Tongue (tissue), 2 donors: ENCODE data around the gene IQGAP2. TPM values are rescaled to one million over a fixed set of nuclear protein-coding genes. Genes with fewer than 3 reads are reported as not detected.
"Not testable (repeated sequence)": the region's sequence is repeated elsewhere in the genome, so short reads cannot be mapped to it uniquely, and the experiment has no call there.

Experiments used
- DNase-seq: peaks from one replicate; pipeline ENCODE4 v3.0.0-alpha.2; 2015
- total RNA-seq: library from RNA; depleted of rRNA; stranded (reverse); fragments of >200 nt; gene quantifications from one replicate; pipeline ENCODE4 v1.2.3, GENCODE V29; 2014

Gene IQGAP2, protein sequence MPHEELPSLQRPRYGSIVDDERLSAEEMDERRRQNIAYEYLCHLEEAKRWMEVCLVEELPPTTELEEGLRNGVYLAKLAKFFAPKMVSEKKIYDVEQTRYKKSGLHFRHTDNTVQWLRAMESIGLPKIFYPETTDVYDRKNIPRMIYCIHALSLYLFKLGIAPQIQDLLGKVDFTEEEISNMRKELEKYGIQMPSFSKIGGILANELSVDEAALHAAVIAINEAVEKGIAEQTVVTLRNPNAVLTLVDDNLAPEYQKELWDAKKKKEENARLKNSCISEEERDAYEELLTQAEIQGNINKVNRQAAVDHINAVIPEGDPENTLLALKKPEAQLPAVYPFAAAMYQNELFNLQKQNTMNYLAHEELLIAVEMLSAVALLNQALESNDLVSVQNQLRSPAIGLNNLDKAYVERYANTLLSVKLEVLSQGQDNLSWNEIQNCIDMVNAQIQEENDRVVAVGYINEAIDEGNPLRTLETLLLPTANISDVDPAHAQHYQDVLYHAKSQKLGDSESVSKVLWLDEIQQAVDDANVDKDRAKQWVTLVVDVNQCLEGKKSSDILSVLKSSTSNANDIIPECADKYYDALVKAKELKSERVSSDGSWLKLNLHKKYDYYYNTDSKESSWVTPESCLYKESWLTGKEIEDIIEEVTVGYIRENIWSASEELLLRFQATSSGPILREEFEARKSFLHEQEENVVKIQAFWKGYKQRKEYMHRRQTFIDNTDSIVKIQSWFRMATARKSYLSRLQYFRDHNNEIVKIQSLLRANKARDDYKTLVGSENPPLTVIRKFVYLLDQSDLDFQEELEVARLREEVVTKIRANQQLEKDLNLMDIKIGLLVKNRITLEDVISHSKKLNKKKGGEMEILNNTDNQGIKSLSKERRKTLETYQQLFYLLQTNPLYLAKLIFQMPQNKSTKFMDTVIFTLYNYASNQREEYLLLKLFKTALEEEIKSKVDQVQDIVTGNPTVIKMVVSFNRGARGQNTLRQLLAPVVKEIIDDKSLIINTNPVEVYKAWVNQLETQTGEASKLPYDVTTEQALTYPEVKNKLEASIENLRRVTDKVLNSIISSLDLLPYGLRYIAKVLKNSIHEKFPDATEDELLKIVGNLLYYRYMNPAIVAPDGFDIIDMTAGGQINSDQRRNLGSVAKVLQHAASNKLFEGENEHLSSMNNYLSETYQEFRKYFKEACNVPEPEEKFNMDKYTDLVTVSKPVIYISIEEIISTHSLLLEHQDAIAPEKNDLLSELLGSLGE (N-terminal part only)
- 32.8 TPM for total RNA-seq

DNA sequence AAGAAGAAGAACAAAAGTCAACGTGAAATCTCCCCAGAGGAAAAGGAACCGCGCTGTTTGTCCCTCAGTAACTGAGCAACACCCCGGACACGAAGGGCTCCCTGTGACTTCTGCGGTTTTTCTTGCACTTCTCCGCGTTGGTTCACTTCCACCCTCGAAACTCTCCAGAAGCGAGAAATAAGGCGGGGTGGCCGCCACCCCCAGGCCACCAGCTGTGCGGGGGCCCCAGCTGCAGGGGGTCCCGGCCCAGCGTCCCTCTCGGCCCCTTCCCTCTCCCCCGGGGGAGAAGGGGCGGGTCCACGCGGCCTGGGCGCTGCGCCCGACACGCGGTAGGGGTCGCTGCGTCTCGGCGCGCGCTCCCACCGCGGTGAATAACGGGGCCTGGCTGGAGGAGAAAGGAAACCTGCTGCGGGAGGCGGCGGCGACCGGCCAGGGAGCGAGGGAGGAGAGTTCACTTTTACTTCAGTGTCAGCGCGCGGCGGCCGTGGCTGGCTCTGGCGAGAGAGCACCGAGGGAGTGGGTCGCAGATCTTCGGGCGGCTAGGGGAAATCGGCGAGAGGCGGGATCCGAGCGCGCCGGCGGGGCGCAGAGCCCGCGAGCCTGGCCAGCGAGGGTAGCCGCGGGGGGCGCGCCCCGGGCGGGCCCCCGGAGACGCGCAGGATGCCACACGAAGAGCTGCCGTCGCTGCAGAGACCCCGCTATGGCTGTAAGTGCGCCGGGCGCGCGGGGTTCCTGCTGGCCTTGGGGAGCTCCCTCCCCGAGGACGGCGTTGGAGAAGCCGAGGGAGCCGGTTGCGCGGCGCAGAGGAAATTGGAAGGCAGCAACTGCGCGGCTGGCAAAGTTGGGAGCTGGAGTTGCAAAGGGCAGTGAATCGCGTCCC is at the start of gene IQGAP2:
TSS of gene IQGAP2 (plus strand) at position 400 of the 880 bp plus-strand sequence. CDS start at position 661, 261 bp downstream.
- DNase-seq = peak; percentile 87

DNA sequence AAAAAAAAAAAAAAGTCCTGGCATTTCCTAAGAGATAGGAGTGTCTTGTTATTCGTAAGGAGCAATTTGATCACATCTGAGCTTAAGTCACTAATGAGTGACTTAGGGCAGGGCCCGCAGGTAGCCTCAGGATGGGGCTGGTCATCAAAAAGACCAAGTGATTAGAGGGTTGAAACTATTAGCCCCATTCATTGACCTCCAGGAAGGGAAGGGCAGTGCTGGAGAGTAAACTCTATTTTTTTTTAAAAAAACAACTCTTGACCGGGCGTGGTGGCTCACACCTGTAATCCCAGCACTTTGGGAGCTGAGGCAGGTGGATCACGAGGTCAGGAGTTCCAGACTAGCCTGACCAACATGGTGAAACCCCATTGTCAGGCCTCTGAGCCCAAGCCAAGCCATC is 46.2 kb upstream of the IQGAP2 start:
- DNase-seq = no peak

DNA sequence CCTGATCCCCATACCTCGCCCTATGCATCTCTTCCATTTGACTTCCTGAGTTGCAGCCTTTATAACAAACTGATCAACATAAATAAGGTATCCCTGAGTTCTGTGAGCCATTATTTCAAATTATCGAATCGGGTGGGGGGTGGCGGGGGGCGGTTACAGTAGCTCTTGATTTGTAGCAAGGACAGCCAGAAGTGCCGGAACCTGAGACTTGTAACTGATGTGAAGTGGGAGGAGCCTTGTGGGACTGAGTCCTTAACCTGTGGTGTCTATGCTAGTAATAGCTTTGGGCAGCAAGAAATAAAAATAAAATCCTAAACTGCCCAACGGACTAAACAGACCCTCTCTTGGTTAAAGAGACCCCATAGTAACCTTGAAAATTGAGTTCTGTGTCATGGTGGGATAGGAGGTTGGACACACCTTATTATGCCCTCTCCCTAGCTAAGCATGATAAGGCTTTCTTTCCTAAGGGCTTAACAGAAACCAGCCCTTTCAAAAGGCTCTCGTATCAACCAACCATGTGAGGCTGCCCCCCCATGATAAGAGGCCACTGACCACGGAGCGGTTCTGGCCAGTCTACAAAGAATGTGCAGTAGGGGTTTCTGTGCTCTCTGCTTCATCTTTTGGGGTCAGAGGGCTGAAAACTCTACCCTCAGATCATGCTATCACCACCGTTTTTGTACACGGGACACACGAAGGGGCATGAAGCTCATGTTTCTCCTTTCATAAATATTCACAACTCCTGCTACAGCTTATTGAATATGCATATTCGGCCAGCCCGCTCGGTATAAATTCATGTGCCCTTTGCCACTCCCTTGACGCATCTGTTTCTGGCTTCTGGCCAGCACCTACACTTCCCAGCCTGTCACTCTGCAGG is 39.5 kb upstream of the IQGAP2 start:
- peak; percentile 54 for DNase-seq

DNA sequence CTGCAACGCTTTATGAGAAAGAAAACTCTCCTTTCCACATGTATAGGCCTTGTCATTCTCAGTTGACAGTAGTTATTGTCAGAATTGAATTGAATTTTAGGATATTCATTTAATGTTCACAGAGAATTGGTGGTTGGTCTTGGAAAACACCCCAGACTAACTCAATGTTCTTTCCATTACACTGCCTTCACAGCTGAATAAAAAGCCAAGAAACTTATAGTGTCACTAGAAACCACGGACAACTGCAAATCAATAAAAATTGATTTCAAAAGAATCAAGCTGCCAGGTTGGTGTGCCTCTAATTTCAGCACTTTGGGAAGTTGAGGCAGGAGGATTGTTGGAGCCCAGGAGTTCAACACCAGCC is 38.9 kb upstream of the IQGAP2 start:
- no peak for DNase-seq

DNA sequence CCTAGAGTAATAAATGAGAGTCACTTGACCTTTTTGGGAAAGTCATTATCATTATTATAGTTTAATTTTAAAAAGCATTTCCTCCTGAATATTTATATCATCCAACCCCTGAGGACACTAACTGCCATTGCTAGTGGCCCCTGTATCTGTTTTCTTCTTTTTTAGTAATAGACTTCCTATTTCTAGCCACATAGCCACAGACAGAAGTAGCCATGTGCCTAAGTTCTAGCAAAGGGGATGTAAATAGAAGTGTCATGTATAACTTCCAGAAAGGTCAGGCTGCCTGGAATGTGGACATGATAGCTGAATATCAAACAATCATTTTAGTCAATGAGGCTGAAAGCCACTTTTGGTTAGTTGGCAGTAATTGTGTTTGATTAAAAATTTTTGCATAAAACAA is 37.5 kb upstream of the IQGAP2 start:
- DNase-seq = no peak

DNA sequence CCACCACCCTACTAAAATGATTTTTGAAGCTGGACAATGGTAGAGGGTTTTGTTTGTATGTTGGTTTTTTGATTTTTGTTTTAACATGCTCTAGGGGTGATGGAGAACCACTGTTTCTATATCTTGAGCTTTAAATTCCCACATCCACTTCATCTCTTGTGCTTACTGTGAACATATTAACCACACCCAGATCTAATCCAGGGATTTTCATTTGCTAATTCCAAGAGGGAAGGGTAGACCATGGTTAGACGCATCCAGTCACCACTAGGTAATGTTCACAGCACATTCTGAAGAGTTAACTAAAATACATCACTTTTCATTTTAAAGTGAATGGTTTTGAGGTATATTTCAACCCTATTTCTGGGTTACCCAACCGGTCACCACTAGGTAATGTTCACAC is 36.5 kb upstream of the IQGAP2 start:
- no peak for DNase-seq

DNA sequence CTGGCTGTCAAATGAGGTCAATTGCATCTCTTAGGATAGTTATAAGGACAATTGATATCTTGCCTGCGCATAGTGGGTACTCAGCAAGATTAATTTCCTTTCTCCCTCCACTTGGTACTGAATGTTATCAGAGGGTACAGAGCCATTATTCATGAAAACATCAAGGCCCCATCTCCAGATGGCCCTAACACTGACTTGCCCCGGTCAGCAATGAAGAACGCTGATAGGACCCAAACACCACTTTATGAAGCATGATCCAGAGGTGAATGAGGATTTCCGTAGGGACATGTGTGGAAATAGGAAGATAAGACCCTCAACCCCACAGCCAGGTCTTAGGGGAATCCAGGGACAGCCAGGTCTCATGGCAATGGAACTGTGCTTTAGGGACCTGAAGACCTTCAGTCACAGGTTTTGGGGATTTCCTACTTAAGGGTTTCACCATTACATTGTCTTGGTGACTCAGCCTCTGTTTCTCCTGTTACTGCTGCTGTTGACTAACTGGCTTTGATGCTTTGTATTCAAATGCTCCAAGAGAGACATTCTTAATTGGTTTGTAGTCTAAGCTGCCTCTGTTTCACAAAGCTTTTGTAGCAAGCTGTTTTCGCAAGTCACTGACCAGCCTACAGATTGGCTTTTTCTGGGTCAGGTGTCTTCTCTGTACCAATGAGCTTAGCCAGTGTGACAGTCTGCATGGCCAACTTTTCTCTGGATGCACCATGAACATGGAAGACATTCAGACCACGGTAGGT is 35.3 kb upstream of the IQGAP2 start:
- no peak for DNase-seq

DNA sequence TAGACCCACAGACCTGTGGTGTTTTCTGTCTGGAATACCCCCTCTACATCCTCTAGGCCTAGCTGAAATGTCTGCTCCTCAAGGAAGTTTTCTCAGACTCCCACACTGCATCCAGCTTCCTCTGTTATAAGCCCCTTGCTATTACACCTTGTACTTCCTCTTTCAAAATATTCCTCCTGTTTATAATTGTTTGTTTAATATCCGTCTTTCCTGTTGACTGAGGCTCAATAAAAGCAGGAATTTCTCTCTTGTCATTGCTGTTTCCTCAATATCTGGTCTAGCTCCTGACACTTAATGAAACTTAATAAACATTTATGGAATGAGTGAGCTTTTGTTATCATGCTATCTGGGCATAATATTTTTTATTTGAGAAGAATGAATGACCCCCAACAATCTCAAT is 34.1 kb upstream of the IQGAP2 start:
- no peak for DNase-seq

DNA sequence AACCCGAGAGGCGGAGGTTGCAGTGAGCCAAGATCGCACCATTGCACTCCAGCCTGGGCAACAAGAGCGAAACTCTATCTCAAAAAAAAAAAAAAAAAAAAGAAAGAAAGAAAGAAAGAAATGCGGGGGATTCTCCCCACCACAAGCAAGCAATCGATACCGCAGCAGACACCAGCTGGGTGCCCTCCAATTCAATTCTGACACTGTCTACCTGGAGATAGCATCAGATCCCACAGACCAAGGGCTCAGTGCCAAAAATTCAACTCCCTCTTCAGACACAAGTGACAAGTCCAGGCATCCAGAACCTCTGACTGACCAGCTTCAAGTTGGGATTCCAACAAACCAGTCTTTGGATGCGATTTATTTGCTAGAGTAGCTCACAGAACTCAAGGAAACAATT is 33.4 kb upstream of the IQGAP2 start:
- DNase-seq = not testable (repeated sequence)

DNA sequence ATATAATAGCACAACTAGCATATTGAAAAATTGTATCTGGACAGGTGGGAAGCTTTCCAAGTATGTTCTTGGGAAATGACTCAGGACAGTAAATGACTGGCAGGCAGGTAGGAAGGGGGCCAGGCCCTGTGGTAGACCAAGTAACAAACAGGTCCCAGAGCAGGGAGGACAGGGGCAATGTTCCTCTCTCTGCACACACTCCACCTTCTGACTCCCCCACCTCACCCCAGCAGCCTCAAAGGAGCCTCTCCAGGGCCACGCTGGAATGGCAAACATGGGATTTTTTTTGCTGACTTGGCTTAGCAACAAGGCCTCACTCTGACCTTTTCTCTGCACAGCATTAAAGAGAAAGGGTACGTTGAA is 31.1 kb upstream of the IQGAP2 start:
- no peak for DNase-seq

DNA sequence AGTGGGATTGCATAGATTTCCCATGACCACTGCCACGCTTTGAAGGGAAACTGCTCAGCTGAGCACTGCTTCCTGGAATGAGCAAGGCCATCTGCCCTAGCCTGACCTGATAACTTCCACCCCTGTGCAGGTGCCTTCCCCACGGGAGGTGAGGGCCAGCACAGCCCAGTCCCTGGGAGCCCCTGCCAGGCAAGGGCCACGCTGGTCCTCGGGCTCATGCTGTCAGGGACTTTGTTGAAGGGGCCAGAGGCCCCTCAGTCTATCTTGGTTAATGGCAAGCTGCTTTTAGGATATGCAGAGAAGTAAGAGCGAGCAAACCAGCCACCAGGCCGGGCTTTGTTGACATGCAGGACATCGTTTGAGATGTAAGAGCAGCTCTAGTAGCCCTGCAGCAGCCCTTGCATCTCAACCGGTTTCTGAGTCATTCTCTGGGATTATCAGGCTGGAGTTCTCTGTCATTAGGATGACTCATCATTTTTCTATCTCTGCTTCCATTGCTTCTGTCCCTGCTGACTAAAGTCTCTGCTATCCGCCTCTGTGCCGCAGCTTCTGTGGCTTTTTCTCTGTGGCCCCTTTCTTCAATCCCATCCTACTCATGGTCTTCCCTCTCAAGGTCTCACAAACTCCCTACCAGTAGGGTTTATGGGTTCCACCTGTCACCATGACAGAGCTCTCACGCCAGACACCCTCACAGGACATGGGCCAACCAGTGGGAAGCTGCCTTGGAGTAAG is 30.6 kb upstream of the IQGAP2 start:
- DNase-seq = no peak

DNA sequence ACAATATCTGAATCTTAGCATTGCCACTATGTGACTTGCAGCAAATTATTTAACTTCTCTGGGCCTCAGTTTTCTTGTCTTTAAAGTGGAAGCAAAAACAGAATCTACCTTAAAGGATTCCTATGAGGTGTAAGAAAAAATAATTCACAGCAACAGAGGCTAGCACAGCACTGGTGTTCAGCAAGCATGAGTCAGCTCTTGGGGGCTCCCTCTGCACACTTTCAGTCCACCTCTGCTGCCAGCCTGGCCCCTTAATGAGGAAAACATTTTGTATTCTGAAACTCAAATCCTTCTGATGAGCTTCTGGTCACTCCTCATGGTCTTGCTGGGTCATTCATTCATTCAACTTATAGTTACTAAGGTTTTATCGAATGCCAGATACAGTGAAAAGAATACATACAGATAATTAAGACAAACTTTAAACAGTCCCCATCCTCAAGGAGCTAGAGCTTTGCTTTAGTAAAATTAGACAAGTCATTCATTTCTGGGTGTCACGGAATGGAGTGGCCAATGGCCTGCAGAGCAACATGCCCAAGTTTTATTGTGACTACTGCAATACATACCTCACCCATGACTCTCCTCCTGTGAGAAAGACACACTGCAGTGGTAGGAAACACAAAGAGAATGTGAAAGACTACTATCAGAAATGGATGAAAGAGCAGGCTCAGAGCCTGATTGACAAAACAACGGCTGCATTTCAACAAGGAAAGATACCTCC is 26.8 kb upstream of the IQGAP2 start:
- DNase-seq = no peak

DNA sequence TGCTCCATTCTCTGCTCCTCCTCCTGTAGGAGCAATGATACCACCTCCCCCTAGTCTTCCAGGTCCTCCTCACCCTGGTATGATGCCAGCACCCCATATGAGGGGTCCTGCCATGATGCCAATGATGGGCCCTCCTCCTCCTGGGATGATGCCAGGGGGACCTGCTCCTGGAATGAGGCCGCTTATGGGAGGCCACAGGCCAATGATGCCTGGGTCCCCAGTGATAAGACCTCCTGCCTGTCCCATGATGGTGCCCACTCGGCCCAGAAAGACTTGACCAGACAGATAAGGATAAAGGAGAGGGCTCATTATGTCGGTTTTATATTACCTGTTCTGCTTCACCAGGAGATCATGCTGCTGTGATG is 26.2 kb upstream of the IQGAP2 start:
- no peak for DNase-seq

DNA sequence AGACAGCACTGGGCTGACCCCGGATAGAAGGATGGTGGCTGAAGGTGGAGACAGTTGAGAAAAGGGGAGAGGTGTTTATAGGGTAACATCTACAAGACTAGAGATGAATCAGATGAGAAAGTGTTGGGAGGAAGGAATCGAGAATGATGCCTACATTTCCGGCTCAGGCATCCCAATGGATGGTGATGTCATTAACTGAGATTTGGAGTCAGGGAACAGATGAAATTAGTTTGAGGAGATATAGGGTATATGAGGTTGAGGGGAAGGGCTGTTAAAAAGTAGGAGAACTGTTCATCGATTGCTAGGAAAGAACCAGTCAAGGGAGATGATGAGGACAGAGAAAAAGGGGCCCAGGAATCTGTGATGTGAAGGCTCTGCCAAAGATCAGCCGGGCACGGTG is 24.7 kb upstream of the IQGAP2 start:
- no peak for DNase-seq

DNA sequence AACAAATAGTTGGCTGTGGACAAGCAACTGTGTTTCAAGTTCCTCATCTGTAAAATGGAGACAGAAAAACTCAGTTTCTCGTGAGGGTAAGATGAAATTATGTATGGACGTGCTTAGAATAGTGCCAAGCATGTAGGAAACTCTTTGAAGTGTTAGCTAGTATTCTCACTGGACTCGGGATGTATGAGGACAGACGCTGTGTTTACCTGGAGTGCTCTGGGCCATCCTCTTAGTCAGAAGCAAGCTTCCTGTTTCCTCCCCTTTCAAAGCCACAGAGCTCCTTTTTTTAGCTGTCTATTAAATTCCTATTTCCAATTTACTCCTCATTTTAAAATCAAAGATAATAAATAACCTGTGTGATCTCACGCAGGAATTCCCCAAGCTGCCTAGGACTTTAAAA is 23.8 kb upstream of the IQGAP2 start:
- DNase-seq = no peak

DNA sequence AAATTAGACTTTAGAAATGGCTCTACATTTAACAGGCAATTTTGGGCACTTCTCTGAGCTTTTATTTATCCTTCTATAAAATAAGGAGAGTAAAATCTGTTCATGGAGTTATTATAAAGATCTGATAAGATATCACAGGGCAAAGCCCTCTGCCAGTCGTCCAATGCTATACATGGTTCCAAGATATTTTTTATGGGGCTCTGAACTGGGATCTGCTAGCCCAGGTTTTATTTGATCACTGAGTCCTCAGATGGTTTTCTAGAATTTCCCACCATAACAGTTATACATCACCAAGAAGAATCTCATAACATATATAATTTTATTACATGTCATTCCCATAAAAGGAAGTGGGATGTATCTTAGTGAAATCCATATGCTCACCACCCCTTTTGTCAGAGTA is 23.2 kb upstream of the IQGAP2 start:
- DNase-seq = no peak

DNA sequence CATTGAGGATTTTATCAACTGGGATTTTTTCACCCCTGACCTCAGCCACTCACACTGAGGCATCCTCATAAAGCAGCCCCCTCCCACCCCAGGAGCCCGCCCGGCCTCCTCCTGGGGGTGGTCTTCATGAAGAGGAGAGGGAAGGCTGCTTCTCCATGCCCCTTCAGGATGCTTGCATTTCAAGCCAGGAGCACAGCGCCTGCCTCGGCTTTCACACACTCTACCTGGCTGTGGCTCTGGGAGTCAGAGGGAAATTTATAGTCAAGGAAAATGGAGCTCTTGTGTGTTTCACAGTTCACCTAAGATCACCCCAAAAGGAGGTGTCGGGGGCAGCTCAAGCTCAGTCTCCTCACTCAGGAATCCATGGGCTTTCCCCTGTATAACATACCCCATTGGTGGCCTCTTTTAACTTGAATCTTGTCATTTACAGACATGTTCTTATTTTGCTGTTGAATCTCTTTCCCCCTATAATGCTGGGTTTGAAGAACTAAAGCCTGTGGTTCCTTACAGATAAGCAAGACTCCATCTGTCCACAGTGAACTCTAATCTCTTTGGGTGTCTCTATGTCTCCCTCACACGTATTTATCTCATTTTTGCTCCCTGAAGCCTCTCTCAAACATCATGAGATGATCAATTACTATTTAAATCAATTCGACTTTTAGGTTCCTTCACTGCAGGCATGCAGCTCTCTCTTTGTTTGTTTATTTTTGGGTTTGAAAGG is 22.6 kb upstream of the IQGAP2 start:
- DNase-seq = no peak
